ENCODE results near the gene MT1A.

Gene MT1A

DNA sequence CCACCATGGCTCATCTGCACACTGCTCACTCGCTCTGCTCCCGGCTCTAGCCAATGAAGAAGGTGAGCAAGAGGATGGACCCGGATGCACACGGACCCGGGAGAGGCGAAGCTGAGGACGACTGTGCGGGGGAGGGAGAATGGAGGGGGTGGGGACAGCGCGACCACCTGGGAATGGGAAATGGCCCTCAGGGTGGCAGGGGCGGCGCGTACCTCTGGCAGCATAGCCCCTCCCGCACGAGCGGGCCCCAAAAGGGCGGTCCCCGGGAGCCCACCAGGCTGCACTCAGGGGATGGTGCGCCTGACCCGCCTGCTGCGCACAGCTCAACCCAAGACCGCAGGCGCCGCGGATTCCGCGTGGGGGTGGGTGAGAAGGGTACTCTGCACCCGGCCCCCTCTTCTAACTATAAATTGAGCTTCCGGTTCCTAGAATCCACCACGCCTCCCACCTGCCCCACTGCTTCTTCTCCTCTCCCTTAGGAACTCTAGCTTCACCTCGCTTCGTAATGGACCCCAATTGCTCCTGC lies 37.3 kb downstream of the MT1A start:
- DNase-seq (ENCODE audit: low read depth in 2 of 2, low spot score in 1 of 2), result no peak

DNA sequence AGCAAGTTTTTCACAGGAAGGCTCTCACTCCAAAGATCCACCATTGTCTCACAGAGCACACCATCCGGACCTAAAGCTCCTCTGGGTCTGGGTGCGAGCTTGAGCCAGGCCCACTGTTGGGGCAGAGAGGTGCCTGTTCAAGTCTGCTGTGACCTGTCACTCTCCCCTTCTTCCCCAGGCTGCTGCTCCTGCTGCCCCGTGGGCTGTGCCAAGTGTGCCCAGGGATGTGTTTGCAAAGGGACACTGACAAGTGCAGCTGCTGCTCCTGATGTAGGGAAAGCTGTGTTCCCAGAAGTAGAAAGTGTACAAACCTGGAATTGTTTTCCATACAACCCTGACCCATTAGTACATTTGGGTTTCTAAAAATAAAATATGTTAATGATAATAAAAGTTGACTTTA lies 39.0 kb downstream of the MT1A start:
- no peak for DNase-seq (ENCODE audit: low read depth in 2 of 2, low spot score in 1 of 2)

DNA sequence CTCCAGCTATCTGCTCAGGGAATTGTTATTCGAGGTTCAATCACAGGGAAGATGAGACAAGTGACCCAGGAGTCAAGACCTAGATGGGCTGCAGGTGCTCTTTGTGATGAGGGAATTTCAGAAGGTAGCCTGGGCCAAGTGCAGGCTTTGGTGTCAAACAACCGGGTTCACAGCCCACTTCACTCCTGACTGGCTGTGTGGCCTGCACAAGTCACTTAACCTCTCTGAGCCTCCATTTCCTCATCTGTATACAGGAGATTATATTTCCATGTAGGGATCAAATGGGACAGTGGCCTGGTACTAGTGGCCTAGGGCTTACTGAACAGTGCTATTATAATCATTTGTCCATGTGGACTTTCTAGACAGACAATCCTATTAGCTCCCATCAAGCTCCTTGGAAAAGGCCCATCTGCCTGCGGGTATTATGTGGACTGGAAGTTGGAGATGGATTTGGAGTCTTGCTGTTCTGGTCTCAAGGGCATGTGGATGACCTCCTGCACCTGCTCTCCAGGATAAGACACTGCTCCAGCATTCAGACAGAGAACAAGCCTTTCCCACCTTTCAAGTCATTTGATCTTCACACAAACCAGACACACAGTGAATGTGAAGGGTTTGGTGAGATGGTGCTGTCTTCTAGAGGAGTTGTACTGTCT lies 40.7 kb downstream of the MT1A start:
- no peak for DNase-seq (ENCODE audit: low read depth in 2 of 2, low spot score in 1 of 2)

DNA sequence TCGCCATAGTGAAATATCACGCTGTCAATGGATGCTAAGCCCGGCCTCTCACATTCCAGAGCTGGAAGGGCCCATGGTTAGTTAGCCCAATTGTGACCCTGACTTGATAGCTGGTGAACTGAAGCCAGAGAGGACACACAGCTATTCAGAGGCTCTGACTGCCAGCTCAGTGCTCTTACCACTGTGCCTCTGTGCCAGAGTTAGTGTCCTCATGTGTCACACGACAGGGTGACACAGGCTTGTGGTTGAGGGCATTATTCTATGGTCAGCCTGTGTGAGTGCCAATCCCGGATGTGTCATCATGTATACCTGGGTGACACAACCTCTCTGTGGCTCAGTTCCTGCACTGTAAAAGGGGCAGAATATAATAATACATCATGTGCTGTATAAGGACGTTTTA lies 41.4 kb downstream of the MT1A start:
- DNase-seq (ENCODE audit: low read depth in 2 of 2, low spot score in 1 of 2), result no peak

DNA sequence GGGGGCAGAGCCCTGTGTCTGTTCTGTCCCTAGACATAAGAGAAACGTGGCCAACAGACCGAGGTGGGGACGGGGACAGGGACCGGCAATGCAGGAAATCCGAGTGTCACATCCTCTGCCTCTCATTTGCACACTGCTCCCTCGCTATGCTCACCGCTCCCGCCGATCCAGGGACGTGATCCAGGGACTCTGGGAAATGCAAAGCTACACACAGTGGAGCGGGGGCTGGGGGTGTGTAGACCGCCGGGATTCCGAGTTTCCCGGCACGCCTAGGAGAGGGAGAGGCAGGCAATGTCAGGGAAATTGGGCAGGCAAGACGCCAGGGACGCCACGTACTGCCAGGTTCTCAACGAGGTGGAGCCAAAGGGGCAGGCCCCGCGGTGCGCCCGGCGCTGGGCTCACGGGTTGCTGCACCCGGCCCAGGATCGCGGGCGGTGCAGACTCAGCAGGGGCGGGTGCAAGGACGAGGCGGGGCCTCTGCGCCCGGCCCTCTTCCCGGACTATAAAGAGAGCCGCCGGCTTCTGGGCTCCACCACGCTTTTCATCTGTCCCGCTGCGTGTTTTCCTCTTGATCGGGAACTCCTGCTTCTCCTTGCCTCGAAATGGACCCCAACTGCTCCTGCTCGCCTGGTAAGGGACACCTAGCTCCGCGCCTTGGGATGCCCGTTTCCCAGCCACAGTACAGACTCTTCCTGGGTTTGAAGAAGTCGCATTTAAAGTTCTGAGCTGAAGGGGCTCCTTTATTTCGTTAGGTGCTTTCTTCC lies 43.7 kb downstream of the MT1A start, which contains the start of gene MT1X:
Gene MT1X, plus strand, starts transcription at position 532 of the 764 bp plus-strand sequence. Its CDS starts 71 bp downstream, at position 603.
- peak; percentile 64 to 75 for DNase-seq (ENCODE audit: low read depth in 2 of 2, low spot score in 1 of 2)

DNA sequence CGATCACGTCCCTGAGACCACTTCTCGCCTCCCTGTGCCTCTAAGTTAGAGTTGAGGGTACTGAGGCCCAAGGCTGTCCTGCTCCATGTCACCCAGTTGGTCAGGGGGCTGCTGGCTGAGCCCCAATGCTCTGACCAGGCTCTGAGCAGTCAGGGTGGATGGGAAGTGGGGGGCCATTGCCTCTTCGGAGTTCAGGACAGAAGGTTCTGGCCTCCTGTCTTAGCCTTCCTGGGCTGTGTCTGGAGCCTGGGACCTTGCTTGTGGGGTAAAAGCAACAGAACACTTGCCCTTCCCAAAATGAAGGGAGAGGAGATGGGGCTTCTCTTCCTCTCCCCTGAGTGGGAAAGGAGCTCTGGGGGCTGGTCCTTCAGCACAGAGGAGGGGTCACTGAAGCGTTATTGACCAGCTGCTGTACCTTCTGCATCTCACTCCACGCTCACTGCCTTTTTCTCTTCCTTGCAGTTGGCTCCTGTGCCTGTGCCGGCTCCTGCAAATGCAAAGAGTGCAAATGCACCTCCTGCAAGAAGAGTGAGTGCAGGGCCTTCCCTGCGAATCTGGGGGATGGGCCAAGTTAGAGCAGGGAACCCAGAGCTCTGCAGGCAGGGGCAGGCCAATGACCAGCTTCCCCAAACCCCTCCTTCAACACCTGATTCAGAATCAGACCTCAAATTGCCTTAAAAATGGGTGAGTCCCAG lies 44.4 kb downstream of the MT1A start:
- DNase-seq (ENCODE audit: low read depth in 2 of 2, low spot score in 1 of 2), result no peak

DNA sequence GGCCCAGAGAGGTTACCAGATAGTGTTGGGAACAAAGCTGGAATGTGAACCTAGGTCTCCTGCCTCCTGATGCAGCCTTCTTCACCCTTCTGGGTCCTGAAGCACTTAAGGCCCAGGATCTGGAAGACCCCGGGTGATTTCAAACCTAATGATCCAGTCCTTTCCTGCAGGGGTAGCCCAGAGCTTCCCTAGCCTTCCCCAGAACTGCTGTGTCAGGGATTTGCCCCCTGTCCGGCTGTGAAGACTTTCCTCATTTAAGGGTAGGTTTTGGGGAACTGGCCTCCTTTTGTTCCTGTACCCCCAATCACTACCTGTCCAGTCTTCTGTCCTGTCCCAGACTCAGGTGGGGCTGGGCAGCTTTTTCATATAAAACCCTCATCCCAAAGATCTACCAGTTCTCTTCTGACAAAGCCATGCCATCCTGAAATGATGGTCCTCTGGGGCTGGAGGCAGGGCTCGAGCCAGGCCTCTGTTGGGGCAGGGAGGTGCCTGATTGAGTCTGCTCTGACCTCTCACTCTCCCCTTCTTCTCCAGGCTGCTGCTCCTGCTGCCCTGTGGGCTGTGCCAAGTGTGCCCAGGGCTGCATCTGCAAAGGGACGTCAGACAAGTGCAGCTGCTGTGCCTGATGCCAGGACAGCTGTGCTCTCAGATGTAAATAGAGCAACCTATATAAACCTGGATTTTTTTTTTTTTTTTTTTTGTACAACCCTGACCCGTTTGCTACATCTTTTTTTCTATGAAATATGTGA lies 45.1 kb downstream of the MT1A start:
- no peak for DNase-seq (ENCODE audit: low read depth in 2 of 2, low spot score in 1 of 2)

DNA sequence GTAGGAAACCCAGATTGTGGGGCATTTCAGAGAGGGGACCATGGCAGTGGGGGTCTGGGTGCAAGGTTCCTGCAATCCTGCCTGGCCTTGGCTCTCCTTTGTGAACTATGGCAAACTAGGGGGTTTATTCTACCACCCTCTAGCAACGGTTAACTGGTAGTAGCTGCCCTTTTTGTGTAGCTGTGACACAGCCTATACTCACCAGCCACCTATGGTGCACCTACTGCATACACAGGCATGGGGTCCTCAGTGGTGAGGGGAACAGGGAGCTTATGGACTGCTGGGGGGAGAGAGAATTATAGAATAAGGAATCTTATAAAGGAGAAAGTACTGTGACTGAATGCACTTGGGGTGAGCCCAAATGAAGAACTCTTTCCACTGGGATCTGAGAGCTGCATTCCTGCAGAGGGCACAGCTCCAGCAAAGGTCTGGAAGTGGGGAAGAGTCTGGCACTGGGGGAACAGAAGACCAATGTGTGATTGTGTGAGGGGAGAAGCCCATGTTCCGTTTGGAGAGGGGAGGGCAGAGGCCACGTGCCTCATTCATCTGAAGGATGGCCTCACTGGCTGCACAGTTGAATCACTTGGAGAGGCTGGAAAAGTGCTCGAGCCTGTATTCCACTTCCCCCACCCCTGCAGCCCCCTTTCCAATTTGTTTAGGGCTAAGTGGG lies 45.9 kb downstream of the MT1A start:
- no peak for DNase-seq (ENCODE audit: low read depth in 2 of 2, low spot score in 1 of 2)

DNA sequence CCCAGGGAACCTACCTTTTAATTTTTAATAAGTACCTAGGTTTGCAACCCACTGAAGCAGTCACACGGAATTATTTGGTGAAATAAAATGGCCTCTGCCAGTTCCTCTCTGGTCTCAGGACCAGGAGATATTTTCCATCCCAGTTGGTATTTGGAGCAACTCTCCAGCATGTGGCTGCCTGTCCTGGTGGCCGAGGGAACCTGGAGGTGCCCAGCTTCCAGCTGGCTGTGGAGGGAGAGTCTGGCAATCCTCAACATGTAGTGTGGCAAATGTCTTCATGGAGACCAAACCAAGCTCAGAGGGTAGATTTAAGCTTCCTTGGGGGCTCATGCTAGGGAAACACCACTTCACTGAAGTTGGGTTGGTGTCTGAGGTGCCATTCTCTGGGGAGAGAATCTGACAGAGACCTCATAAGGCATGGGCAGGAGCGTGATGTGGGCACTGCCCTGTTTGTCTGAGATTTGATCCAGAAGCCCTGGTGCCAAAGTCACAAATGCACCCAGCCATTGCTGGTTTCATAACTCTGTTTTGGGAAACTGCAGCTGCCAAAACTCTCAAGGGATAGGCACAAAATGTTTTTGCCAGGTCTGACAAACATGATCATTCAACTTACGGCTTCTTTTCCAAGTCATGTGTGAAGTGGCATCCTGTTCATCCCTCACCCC lies 46.6 kb downstream of the MT1A start:
- DNase-seq (ENCODE audit: low read depth in 2 of 2, low spot score in 1 of 2), result no peak

DNA sequence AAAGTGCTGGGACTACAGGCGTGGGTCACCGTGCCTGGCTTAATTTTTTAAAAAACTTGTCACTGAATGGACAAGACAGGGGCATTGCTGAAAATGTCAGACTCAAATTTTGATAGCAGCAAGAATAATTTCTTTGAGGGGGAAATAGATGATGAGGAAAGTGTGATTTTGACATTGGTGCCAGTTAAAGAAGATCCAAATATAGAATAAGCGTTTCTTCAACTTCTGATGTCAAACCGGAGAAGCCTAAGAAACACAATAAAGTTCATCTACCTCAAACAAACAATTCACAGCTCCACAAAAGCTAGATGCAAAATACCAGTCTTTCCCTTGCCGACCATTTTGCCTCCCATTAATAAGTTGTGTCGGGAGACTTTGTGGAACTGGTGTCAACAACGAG lies 48.3 kb downstream of the MT1A start:
- DNase-seq (ENCODE audit: low read depth in 2 of 2, low spot score in 1 of 2), result no peak

DNA sequence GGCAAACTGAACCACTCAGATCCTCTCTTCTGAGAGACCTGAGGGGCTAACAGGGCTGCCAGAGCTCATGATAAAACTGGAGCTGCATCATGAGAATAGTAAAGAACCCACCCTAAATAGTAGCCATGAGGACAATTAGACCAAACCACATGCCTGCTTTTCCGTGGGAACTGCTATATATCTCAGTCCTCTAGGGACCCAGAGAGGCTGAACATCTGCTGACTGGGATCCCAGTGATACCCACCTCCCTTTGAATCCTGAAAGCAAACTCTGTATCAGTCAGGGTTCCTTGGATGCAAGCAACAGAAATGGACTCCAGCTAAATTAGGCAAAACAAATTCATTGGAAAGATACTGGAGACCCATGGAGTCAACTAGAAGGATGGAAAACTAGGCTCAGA lies 50.3 kb downstream of the MT1A start:
- DNase-seq (ENCODE audit: low read depth in 2 of 2, low spot score in 1 of 2), result no peak

DNA sequence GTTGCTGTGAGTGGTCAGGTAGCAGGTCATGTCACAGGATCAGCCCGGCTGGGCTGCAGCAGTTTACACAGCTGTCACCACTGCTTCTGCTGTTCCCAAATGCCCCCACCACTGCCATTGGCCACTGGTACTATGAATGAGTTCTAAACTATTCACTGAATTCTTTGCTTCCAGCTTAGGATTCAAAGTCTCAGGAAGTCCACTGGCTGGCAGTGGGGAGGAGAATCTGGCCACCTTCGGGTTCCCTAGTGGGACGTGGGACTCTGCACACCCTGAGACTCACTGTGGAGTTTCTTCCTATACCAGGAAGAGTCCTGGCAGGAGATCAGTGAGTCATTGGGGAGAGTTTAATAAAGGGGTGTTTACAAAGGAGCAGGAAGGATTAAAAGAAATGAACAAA lies 50.7 kb downstream of the MT1A start:
- DNase-seq (ENCODE audit: low read depth in 2 of 2, low spot score in 1 of 2), result no peak

Data from stimulated activated CD8-positive, alpha-beta memory T cell treated with anti-CD3 and anti-CD28 coated beads, Interleukin-4, amount 100 ng/mL, for 1 hour (primary cell).